GM19240 (cell line): Measurements from ENCODE around the gene TDO2.

Experiments used
- DNase-seq: peaks from one replicate; pipeline ENCODE4 v3.0.0; 2011; ENCODE audit warnings: low spot score; ENCODE audit not compliant: insufficient read length

Gene TDO2

GRCh38 chr4:155953151-155954117, 49.9 kb downstream of the TDO2 start, which contains the start of gene CTSO:
CTSO (minus strand) TSS chr4:155953866; CDS start chr4:155953847, 19 bp downstream.
- DNase-seq: peak; percentile 41

- no peak for DNase-seq
Measured at GRCh38 chr4:155954118-155954685, 50.7 kb downstream of the TDO2 start.

GRCh38 chr4:155954939-155955338, 51.4 kb downstream of the TDO2 start:
- no peak for DNase-seq

GRCh38 chr4:155956461-155956860, 53.0 kb downstream of the TDO2 start:
- DNase-seq: no peak

GRCh38 chr4:155959417-155959816, 55.9 kb downstream of the TDO2 start:
- no peak for DNase-seq

GRCh38 chr4:155960522-155960921, 57.0 kb downstream of the TDO2 start:
- no peak for DNase-seq

- DNase-seq: no peak
Measured at GRCh38 chr4:155961575-155961974, 58.1 kb downstream of the TDO2 start.

GRCh38 chr4:155962767-155963166, 59.3 kb downstream of the TDO2 start:
- no peak for DNase-seq

GRCh38 chr4:155964016-155964891, 60.8 kb downstream of the TDO2 start:
- no peak for DNase-seq

GRCh38 chr4:155966171-155966570, 62.7 kb downstream of the TDO2 start:
- DNase-seq: no peak

GRCh38 chr4:155966731-155967395, 63.4 kb downstream of the TDO2 start:
- DNase-seq: no peak
